NCI-H748 (cell line): ENCODE results near the gene TGFB3.
"Not testable (repeated sequence)": the region's sequence is repeated elsewhere in the genome, so short reads cannot be mapped to it uniquely, and the experiment has no call there.

Experiments used
- DNase-seq: peaks from one replicate; lab custom pipeline; 2025; ENCODE audit not compliant: unreplicated experiment; lab: John Stamatoyannopoulos, UW

The TGFB3 gene

GRCh38 chr14:75981426-75982265, at the start of gene TGFB3:
TSS of gene TGFB3 (minus strand) at chr14:75981995. CDS start at chr14:75980893, 1,102 bp downstream.
- peak; percentile 85 for DNase-seq

DNA sequence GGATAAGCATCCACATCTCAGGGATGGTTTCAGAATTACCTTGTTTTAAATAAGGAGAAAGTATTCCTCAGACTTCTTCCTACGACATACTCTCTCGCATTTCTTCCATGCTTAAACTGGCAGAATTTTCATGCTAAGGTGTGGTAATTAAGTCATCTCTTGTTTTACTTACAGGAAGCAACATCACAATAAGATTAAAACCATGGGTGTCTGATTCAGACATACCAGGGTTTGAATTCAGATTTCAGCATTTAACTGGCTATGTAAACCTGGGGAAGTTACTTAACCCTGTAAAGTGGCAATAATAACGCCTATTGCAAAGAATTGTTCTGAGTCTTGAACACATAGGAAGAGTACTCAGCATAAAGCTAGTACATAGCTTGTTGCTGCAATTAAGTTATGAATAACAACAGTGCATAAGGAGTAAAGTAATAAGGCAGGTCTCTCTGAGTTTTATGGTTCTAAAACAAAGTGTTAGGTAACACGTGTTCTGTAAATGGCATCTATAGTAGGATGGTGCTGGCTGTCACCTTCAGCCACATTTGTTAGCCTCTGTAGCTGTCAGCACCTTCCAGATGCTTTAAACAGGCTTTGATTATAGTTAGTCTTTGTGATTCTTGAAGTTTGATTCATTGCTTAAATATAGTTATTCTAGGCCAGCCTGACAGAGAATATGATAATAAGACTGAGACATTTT, 42.6 kb upstream of the TGFB3 start:
- DNase-seq = no peak

DNA sequence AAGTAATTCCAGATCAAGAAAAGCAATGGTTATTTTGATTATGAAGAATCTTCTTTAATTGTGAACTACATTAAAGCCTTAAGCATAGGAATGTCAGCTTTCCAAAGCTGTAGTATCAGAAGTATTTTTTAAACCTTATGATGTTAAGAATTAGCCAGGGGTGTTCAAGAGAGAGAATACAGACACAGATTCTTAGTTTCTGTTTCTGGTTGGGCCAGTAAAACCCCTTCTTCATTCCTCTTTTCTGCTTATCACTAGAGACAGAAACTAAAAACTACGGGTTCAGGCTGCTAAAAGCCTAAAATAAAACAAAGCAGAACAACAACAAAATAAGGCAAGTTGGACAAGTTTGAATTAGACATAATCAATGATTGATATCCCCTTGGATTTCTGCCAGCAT, 42.0 kb upstream of the TGFB3 start:
- no peak for DNase-seq

DNA sequence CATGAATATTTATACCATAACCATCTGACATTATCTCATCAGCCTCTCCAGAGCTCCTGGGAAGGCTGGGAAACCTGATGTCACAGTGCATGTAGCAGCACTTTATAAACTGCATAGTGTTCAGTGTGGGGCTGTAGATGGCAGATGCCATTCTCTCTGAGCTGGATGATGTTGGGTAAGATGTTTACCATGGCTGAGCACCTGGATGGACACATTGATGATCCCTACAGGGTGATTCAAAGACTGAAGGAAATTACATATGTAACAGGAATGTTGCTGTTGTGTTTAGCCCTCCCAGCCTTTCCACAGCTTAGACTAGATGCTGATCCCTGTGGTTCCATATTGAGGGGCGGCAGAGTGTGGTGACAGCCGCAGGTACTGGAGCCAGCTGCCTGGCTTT, 41.2 kb upstream of the TGFB3 start:
- no peak for DNase-seq

DNA sequence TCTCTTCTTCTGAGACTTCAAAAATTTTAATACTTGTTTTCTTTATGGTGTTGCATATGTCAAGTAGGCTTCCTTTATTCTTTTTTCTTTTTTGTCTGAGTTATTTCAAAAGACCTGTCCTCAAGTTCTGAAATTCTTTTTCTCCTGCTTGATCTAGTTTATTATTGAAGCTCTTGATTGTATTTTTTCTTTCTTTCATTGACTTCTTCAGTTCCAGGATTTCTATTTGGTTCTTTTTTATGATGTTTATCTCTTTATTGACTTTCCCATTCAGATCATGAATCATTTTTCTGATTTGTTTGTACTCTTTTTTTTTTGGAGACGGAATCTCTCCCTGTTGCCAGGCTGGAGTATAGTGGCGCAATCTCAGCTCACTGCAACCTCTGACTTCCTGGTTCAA, 37.9 kb upstream of the TGFB3 start:
- no peak for DNase-seq

DNA sequence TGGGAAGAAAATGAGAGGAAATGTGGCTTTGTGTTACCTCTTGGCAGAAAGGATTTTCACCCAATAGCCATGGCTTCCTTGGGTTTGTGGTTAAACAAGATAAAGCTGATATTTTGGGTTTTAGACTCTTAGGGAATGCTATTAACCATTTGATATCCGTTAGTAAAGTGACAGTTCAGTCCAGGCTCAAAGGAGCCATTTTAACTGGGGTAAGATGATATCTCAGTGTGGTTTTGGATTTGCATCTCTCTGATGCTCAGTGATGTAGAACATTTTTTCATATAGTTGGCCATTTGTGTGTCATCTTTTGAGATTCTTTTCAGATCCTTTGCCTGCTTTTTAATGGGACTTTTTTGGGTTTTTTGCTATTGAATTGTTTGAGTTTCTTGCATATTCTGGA, 33.9 kb upstream of the TGFB3 start:
- DNase-seq = no peak

DNA sequence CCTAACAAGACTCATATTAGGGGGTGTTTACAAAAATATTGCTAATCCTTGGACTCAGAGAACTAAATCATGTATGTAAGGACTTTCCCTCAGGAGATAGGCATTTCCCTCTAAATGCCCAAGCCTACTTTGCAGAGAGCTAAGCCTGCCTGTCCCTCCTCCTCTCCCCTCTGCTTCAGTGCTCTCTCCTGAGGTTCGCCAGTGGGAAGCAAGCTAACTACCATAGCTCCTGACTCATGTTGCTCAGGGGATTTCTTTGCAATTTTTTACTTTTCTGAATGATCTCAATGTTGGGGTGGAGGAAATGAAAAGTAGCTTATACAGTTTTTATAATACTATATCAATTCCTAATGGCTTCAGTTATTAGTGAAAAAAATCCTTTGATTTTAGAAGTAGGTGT, 33.4 kb upstream of the TGFB3 start:
- no peak for DNase-seq

DNA sequence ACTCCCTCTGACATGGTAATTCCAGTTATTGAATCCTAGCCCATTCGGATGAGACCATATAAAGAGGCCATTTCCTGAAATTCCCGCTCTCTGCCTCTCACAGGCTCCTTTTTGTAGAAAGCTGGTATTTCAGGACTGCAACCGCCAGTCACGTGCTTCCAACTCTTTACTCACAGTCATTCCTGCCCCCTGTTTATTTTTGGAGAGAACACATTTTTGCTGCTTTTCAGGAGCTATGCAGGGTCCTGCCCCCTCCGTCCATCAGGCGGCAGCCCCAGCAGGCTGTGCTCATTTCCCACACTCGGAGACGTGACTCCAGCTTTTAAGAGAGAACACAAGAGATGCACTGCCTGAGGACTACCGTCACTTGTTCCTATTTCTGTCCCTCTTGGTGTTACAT, 30.6 kb upstream of the TGFB3 start:
- DNase-seq = no peak

DNA sequence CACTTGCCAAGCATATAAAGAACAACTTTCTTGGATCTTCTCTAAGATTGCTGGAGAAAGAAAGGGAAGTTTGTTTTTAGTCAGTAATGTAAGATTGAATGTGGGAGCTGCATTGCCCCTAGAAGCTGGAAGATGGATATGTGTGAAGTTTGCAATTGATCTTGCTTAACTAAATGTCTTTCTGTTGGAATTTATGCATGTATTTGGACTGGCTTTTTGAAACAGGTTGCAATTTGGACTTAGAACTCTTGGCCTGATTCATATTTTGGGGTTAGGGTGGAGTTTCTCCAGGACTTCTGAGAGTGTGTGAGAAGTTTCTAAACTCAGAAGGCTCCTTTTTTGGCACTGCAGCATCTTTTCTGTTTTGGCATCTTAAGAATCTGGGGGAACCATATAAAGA, 30.1 kb upstream of the TGFB3 start:
- DNase-seq = no peak

DNA sequence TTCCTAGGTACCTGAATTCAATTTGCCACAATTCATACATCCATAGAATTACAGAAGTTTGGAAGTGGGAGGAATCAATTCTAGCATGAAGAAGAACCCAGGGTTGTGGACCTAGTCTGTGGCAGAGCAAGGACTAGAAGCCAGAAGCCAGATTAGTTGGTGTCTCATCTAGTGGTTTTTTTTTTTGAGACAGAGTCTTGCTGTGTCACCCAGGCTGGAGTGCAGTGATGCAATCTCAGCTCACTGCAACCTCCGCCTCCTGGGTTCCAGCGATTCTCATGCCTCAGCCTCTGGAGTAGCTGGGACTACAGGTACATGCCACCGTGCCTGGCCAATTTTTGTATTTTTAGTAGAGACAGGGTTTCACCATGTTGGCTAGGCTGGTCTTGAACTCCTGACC, 27.8 kb upstream of the TGFB3 start:
- not testable (repeated sequence) for DNase-seq

GRCh38 chr14:76007852-76008251, 26.1 kb upstream of the TGFB3 start:
- no peak for DNase-seq

DNA sequence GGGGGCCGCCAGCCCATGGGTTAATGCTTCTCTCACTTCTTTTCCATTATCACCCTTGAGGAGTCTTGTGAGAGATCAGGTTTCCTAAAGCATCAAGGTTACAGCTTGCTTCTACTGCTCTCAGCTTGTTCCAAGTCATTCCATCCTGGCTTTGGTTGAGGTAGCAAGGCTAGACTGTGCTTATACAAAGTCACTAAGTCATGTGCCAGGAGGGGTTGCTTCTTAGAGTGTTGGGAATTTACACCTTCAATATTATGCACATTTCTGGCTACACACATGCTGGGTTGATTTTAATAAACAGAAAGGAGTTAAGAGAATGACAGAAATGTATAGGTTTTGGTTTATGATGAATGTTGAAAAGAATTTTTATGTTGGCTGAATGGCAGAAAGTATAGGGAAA, 25.6 kb upstream of the TGFB3 start:
- no peak for DNase-seq

- no peak for DNase-seq
These were observed 24.5 kb upstream of the TGFB3 start for GRCh38 chr14:76006253-76006652.

DNA sequence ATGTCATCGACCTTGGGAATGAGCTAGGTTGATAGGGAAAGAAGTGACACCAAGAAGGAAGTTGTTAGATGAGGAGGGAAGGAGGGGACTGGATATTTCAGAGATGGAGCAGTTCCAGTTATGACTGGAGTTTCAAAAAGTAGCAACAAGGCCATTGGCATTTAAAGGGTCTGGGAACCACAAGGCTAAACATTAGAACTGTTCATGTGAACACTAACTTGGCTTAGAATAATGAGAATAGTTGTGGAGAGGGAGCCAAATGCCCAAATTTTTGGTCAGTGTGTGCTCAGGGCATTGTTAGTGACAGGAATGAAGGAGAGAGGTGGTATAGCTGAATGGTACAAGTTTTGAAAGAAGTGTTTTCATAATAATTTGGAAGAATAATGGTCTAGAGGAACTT, 20.6 kb upstream of the TGFB3 start:
- no peak for DNase-seq

DNA sequence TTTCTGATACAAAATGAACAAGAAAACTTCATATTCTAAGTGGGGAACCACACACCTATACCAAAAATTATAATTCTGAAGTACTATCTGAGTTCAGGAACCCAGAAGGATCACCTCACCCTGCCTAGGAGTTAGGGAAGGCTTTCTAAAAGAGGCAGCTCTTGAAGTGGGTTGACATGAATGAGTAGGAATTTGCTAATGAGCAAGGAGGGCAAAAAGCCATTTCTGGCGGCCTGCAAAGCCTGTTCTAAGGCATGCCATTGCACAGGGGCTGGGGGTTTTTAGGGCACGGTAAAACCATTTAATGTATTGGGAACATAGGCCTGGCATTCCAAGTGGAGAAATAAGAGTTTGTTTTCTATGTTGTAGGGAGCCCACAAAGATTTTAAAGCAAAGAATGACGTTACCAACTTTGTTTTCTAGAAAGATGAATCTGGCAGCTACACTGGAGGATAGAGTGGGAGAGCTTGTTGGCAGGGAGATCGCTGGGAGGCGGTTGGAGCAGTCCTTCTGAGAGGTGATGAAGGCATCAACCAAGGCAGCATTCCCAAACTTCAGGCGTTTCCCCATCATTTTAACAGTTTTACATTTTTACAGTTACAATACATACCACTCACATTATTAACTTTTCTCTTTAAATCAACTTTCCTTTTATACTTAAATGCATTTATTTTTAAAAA, 17.9 kb upstream of the TGFB3 start:
- no peak for DNase-seq

- no peak for DNase-seq
These were observed 14.7 kb upstream of the TGFB3 start for GRCh38 chr14:75996488-75996887.

- no peak for DNase-seq
These were observed 13.7 kb upstream of the TGFB3 start for GRCh38 chr14:75995372-75996041.

DNA sequence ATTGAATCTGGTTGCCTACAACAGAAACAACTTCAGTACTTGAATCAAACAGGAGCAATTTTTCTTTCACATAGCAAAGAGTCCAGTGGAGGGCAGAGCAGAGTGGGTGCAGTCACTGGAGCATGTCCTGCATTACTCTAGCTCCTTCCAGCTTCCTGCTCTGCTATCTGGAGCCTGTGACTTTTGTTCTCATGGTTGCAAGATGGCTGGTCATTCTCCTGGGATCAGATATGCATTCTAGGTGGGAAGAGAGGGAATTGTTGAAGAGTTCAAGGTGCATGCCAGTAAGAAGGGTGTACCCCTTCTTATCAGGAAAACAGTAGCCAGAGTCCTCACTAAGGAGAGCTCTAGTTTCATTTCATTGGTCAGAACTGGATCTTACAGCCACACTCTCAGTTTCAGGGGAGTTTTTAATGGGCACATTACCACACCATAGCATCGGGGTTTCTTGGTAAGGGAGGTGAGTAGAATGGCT, 11.8 kb upstream of the TGFB3 start:
- no peak for DNase-seq

GRCh38 chr14:75991753-75992152, 10.0 kb upstream of the TGFB3 start:
- DNase-seq = no peak

- no peak for DNase-seq
These were observed 8.5 kb upstream of the TGFB3 start for GRCh38 chr14:75990297-75990696.

DNA sequence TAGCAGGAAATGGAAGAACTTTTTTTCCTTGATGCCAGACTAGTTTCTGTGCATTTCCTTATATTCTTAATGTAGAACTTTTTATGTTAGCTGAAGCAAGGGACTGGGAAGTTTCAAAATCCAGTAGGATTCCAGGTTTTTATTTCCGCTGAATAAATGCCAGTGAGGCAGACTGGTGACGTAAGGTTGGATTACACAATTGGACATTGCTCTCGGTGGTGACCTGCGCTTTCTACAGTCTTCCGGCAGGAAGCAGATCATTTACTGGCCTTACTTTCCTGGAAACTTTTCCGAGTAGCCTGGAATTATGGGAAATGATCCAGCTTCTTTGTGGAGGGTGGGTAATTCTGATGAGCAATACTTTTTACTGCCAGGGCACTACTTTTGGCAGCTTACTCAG, 7.3 kb upstream of the TGFB3 start:
- no peak for DNase-seq
